K562 (cell line): Measurements from ENCODE around the gene TMCC2. TPM values are rescaled to one million over a fixed set of nuclear protein-coding genes. Genes with fewer than 3 reads are reported as not detected.

Experiments
- ATAC-seq: fragments of 200-7000 bp; cut with Tn5 transposase; 3 replicates; pipeline ENCODE4 v1.9.1; 2020; ENCODE audit warnings: moderate library complexity
- BruUV-seq: library from RNA; stranded (reverse); fragments of 400-500 nt; replicated peaks from 2 replicates; lab custom pipeline; 2021; lab: Mats Ljungman, UMichigan
- CTCF ChIA-PET: fragments of 300-600 bp; formaldehyde crosslinking; extraction: SDS; loops from one replicate; lab custom pipeline; 2021; ENCODE audit warnings: low intra/inter-chr PET ratio; lab: Yijun Ruan, JAX
- POLR2A ChIA-PET: fragments of 300-600, 350-650 bp; sonication (Branson Sonifier 250); formaldehyde crosslinking; extraction: SDS; loops from one replicate; lab custom pipeline; 2021; ENCODE audit warnings: antibody characterized with exemption, inconsistent platforms; lab: Yijun Ruan, JAX
- DNase-seq, 4 experiments: peaks; one replicate each; pipeline versions ENCODE4 v3.0.0 to v3.0.0-alpha.2; 2011 to 2018; ENCODE audit warnings: low spot score in 3 of 4, mixed read lengths in 3 of 4; ENCODE audit errors: extremely low read depth in 1 of 4
- FAIRE-seq: peaks from 2 replicates; lab custom pipeline; 2011; peaks lifted over from hg19 to GRCh38; lab: Jason Lieb, UNC
- H2AFZ ChIP-seq: 2 replicates; pipeline ENCODE4 v1.6.0; 2011; ENCODE audit warnings: low read depth, low read length, control low read depth, inconsistent platforms
- H3K27ac ChIP-seq: fragments of 200-600 bp; 3 replicates; pipeline ENCODE4 v1.8.0; 2011; ENCODE audit warnings: low read depth, mild to moderate bottlenecking, control low read depth, inconsistent platforms, low read length, moderate library complexity, mixed read lengths; ENCODE audit errors: extremely low read depth
- H3K27me3 ChIP-seq, 2 experiments: fragments of 300-600 bp in 1 of 2; 2 replicates in 1 of 2; 3 replicates in 1 of 2; pipeline versions ENCODE4 v1.6.0 to v1.8.0; 2011; ENCODE audit warnings: inconsistent platforms in 2 of 2, low read length in 2 of 2, mild to moderate bottlenecking in 1 of 2, mixed read lengths in 1 of 2, moderate library complexity in 1 of 2; ENCODE audit not compliant: control insufficient read depth in 2 of 2, insufficient read depth in 2 of 2
- H3K36me3 ChIP-seq: fragments of 300-600 bp; 3 replicates; pipeline ENCODE4 v1.8.0; 2011; ENCODE audit warnings: mild to moderate bottlenecking, low read length, inconsistent platforms; ENCODE audit not compliant: control insufficient read depth, insufficient read depth
- H3K4me1 ChIP-seq, 2 experiments: fragments of 200-600 bp in 1 of 2; replicated peaks in 1 of 2; 2 replicates in 1 of 2; 3 replicates in 1 of 2; pipeline versions ENCODE4 v1.5.1 to v1.8.0; 2011; ENCODE audit warnings: inconsistent platforms in 2 of 2, low read length in 2 of 2, mild to moderate bottlenecking in 1 of 2, mixed read lengths in 1 of 2, moderate library complexity in 1 of 2; ENCODE audit not compliant: control insufficient read depth in 2 of 2, insufficient read depth in 2 of 2
- H3K4me2 ChIP-seq: 2 replicates; pipeline ENCODE4 v1.6.1; 2011; ENCODE audit warnings: low read length, control low read depth, inconsistent platforms, mixed read lengths; ENCODE audit not compliant: insufficient read depth
- H3K4me3 ChIP-seq: fragments of 200-600 bp; sonication (generic), shearing (Covaris generic); 2 replicates; pipeline ENCODE4 v1.5.1; 2016; ENCODE audit warnings: control low read depth, inconsistent platforms
- H3K79me2 ChIP-seq: fragments of 200-600 bp; 3 replicates; pipeline ENCODE4 v1.8.0; 2011; ENCODE audit warnings: low read length, inconsistent platforms; ENCODE audit not compliant: control insufficient read depth, insufficient read depth
- H3K9ac ChIP-seq, 2 experiments: 2 replicates each; pipeline versions ENCODE4 v1.6.0 to v1.6.1; 2011; ENCODE audit warnings: low read depth in 2 of 2, low read length in 2 of 2, control low read depth in 1 of 2, inconsistent platforms in 1 of 2, mild to moderate bottlenecking in 1 of 2, mixed read lengths in 1 of 2; ENCODE audit not compliant: insufficient read depth in 1 of 2
- H3K9me1 ChIP-seq: one replicate; pipeline ENCODE4 v1.6.0; 2011; ENCODE audit warnings: inconsistent platforms, mild to moderate bottlenecking, low read length, moderate library complexity; ENCODE audit not compliant: control insufficient read depth, insufficient read depth
- H3K9me3 ChIP-seq: replicated peaks from 2 replicates; pipeline ENCODE4 v1.5.1; 2011; ENCODE audit warnings: low read depth, low read length, inconsistent platforms; ENCODE audit not compliant: control insufficient read depth, insufficient read depth
- H4K20me1 ChIP-seq: replicated peaks from 2 replicates; pipeline ENCODE4 v1.6.1; 2011; ENCODE audit warnings: low read length, inconsistent platforms, mixed read lengths; ENCODE audit not compliant: control insufficient read depth, insufficient read depth
- ATF2 ChIP-seq: sonication (generic); formaldehyde crosslinking; IDR thresholded peaks from 2 replicates; pipeline ENCODE4 v1.8.1; 2022; ENCODE audit warnings: missing genetic modification reagents
- BCL6 ChIP-seq: fragments of 250-450 bp; sonication (Bioruptor Pico); IDR thresholded peaks from 2 replicates; pipeline ENCODE4 v1.4.0; 2020
- CTCFL ChIP-seq: IDR thresholded peaks from 2 replicates; pipeline ENCODE4 v1.6.1; 2011; ENCODE audit warnings: borderline replicate concordance, low read depth, mild to moderate bottlenecking, moderate library complexity, low read length; ENCODE audit not compliant: insufficient read depth, poor library complexity, severe bottlenecking
- EP300 ChIP-seq: IDR thresholded peaks from 2 replicates; pipeline ENCODE4 v1.6.1; 2012; ENCODE audit warnings: low read length, improper control_type of control experiment
- FOXP1 ChIP-seq: sonication (generic); formaldehyde crosslinking; IDR thresholded peaks from 2 replicates; pipeline ENCODE4 v1.8.0; 2022; ENCODE audit warnings: mild to moderate bottlenecking, missing genetic modification reagents
- HDAC1 ChIP-seq, 2 experiments: fragments of 450-650 bp; IDR thresholded peaks; 2 replicates each; pipeline ENCODE4 v1.6.1; 2016 to 2017; ENCODE audit warnings: inconsistent platforms in 1 of 2, mild to moderate bottlenecking in 1 of 2, moderate library complexity in 1 of 2
- NCOA4 ChIP-seq: fragments of 450-650 bp; IDR thresholded peaks from 2 replicates; pipeline ENCODE4 v1.6.1; 2018; ENCODE audit warnings: mild to moderate bottlenecking; ENCODE audit not compliant: partially characterized antibody
- POLR2H ChIP-seq: IDR thresholded peaks from 2 replicates; pipeline ENCODE4 v1.6.1; 2016; ENCODE audit warnings: missing genetic modification characterization, low read depth, mild to moderate bottlenecking, control low read depth, missing compliant biosample characterization, moderate library complexity
- PRPF4 ChIP-seq: fragments of 200-400 bp; formaldehyde crosslinking; IDR thresholded peaks from one replicate; pipeline ENCODE4 v1.6.1; 2017; ENCODE audit warnings: low read length, low read depth, mild to moderate bottlenecking; ENCODE audit not compliant: insufficient read depth, poor library complexity, severe bottlenecking
- WGBS: fragments of 100-300 bp; shearing (Covaris generic); methylation state at CpG from one replicate; pipeline ENCODE4 v1.1.6; 2016; ENCODE audit warnings: low coverage, mixed read lengths; ENCODE audit not compliant: insufficient coverage; ENCODE audit errors: missing lambda C conversion rate; 5-methylcytosine and 5-hydroxymethylcytosine counted together
- in situ Hi-C: fragments of 300-500 bp; cut with MboI; formaldehyde crosslinking; loops from 4 replicates; pipeline ENCODE4 v1.15.0; 2018; ENCODE audit warnings: inconsistent platforms, mixed read lengths
- intact Hi-C: fragments of 100-400 bp; cut with micrococcal nuclease; formaldehyde crosslinking; loops from 2 replicates; pipeline ENCODE4 v1.14.2; 2022
- polyA plus RNA-seq, 8 experiments: library from polyadenylated mRNA; depleted of rRNA in 4 of 8; stranded (reverse) in 5 of 8; unstranded in 3 of 8; fragments of >200 nt; fragmentation: Nextera tagmentation in 2 of 8; fragmentation: Illumina TruSeq in 1 of 8; extraction: Ambion mirVana in 2 of 8; extraction: Trizol in 1 of 8; gene quantifications; 2 replicates each; pipeline versions ENCODE4 v1.2.1 to v1.2.3, GENCODE V29; 2011 to 2014; ENCODE audit warnings: inconsistent platforms in 1 of 8, missing spikeins in 1 of 8
- total RNA-seq, 7 experiments: library from RNA; depleted of rRNA in 6 of 7; stranded (reverse); fragments of >200 nt in 6 of 7; fragmentation: Illumina TruSeq in 2 of 7; extraction: Trizol in 2 of 7; gene quantifications; 2 replicates each; pipeline versions ENCODE4 v1.2.1 to v1.2.3, GENCODE V29; 2011 to 2021; ENCODE audit warnings: low replicate concordance in 1 of 7

Gene TMCC2
- total and polyA plus RNA-seq, 9 of the 15 experiments (the other 6 are each of a cell fraction or from before 2014, with no cell fraction given): 0.06 to 1.8 (median 0.98) TPM

- H3K27ac ChIP-seq: no peak overlapping the region
- no peak overlapping the region for H2AFZ ChIP-seq
- FAIRE-seq (no peak), DNase-seq (no peak), ATAC-seq (no peak)
- in situ Hi-C loops: no loop called here
- H3K4me2 ChIP-seq: no peak overlapping the region
- peaks cover 15 to 68% of the 10 kb centered on the region in 2 experiments; a peak in 4 of 5 replicates for H3K27me3 ChIP-seq
- POLR2A ChIA-PET: interaction anchor here (0.6 to 1.3 kb wide), 3 partner anchors 15 to 249 kb away, joined by 3 to 5 read pairs (median 4); no protein-coding TSS in a partner anchor
- H3K9ac ChIP-seq: 0 out of 4 replicates have a peak overlapping the region, but pooled peaks of 1 of the 2 experiments have one; percentile 8
- H3K4me3 ChIP-seq: no peak overlapping the region
- TF ChIP-seq FOXP1 (CRISPR knock-in tag): 0 out of 2 replicates have a peak, but pooled peaks have one; percentile 21
- no peak for TF ChIP-seq NCOA4
- H3K79me2 ChIP-seq: no peaks in the 10 kb centered on the region
- 24% methylated on average over 19 of the region's 19 CpGs for WGBS
- H3K9me3 ChIP-seq: no peaks in the 10 kb centered on the region
- H3K36me3 ChIP-seq: no peaks in the 10 kb centered on the region
- no TSS peak for BruUV-seq
- H3K9me1 ChIP-seq: no peaks in the 10 kb centered on the region
- peaks cover 5% of the 10 kb centered on the region; the same call in 1 of the 2 replicates for H4K20me1 ChIP-seq
- H3K4me1 ChIP-seq: peaks cover 10 to 15% of the 10 kb centered on the region in 2 experiments; a peak in 3 of 5 replicates
- intact Hi-C loops: no loop called here
- CTCF ChIA-PET: no interaction called here
These were observed 76.4 kb downstream of the TMCC2 start for GRCh38 chr1:205304046-205304694.

GRCh38 chr1:205304695-205305070, 76.9 kb downstream of the TMCC2 start:
- intact Hi-C loops: no loop called here
- FAIRE-seq (no peak), ATAC-seq (no peak), DNase-seq (no peak)
- no peaks in the 10 kb centered on the region for H3K79me2 ChIP-seq
- H4K20me1 ChIP-seq: peaks cover 5% of the 10 kb centered on the region; the same call in 1 of the 2 replicates
- whole genome bisulfite sequencing: 17% methylated on average over 1 of the region's 1 CpG
- no peak overlapping the region for H3K4me3 ChIP-seq
- no peaks in the 10 kb centered on the region for H3K9me3 ChIP-seq
- ChIA-PET POLR2A (interaction anchor here (0.6 to 1.1 kb wide), 2 partner anchors 11 to 249 kb away, joined by 3 to 4 read pairs; no protein-coding TSS in a partner anchor), CTCF (no interaction called here)
- in situ Hi-C loops: no loop called here
- BruUV-seq: no TSS peak
- no peaks in the 10 kb centered on the region for H3K36me3 ChIP-seq
- no peak overlapping the region for H2AFZ ChIP-seq
- H3K27ac ChIP-seq: no peak overlapping the region
- H3K9me1 ChIP-seq: no peaks in the 10 kb centered on the region
- no peak overlapping the region for H3K9ac ChIP-seq
- H3K4me2 ChIP-seq: no peak overlapping the region
- H3K4me1 ChIP-seq: peaks cover 10 to 15% of the 10 kb centered on the region in 2 experiments; a peak in 3 of 5 replicates
- peaks cover 15 to 70% of the 10 kb centered on the region in 2 experiments; a peak in 4 of 5 replicates for H3K27me3 ChIP-seq
- no peak for TF ChIP-seq EP300
- no peak for TF ChIP-seq BCL6
- no peak for TF ChIP-seq CTCFL
- TF ChIP-seq PRPF4: no peak
- no peak for TF ChIP-seq POLR2H (tag)
- TF ChIP-seq ATF2 (CRISPR knock-in tag): no peak
- TF ChIP-seq HDAC1 (IDR thresholded peaks at IDR 0.05): no peak
